ENCODE results near the gene HTR3D. TPM values are rescaled to one million over a fixed set of nuclear protein-coding genes. Genes with fewer than 3 reads are reported as not detected.

HTR3D gene
- total and polyA plus RNA-seq, 2 of the 4 experiments (the other 2 are of a cell fraction): not detected

GRCh38 chr3:184082465-184082864, 50.9 kb downstream of the HTR3D start:
- Histone ChIP-seq H3K9ac (ENCODE audit: low read depth, low read length) (no peak overlapping the region), H2BK5ac (ENCODE audit: low read depth, low read length, poor library complexity, severe bottlenecking) (no peak overlapping the region), H3K4me2 (ENCODE audit: low read depth, low read length) (no peak overlapping the region), H3K56ac (ENCODE audit: extremely low read depth, insufficient read depth, low read length) (no peak overlapping the region), H2AK9ac (replicated peaks; ENCODE audit: low read depth, low read length, poor library complexity) (no peak overlapping the region), H2AFZ (replicated peaks; ENCODE audit: low read length, poor library complexity) (no peak overlapping the region), H2BK20ac (ENCODE audit: low read depth, low read length) (no peak overlapping the region), H3K23ac (ENCODE audit: low read depth, low read length) (no peak overlapping the region), H4K5ac (ENCODE audit: low read depth, low read length) (no peak overlapping the region), H4K8ac (ENCODE audit: low read depth in 2 of 2, low read length in 2 of 2) (no peak overlapping the region), H3K18ac (ENCODE audit: low read depth, low read length) (no peak overlapping the region), H3K9me3 (ENCODE audit: control insufficient read depth, insufficient read depth, low read length) (peaks cover 6% of the 10 kb centered on the region), H2AK5ac (ENCODE audit: low read depth, low read length) (no peak overlapping the region), H3K4me3 (ENCODE audit: insufficient read depth, low read depth, low read length) (no peak overlapping the region), H4K91ac (ENCODE audit: insufficient read depth, low read depth, low read length) (no peak overlapping the region), H3K36me3 (ENCODE audit: control insufficient read depth, insufficient read depth, low read length) (no peaks in the 10 kb centered on the region), H2BK15ac (ENCODE audit: low read depth, low read length) (no peak overlapping the region), H3K4ac (ENCODE audit: low read depth, low read length) (no peak overlapping the region), H3K79me1 (ENCODE audit: low read depth in 1 of 2, low read length in 2 of 2) (no peaks in the 10 kb centered on the region), H3K9me1 (ENCODE audit: insufficient read depth, low read length) (no peaks in the 10 kb centered on the region), H3K27me3 (ENCODE audit: control insufficient read depth, insufficient read depth, low read length) (peaks cover 13% of the 10 kb centered on the region), H3K27ac (ENCODE audit: insufficient read depth, low read length) (no peak overlapping the region), H4K20me1 (ENCODE audit: insufficient read depth, low read length) (no peaks in the 10 kb centered on the region), H3K14ac (replicated peaks; ENCODE audit: low read depth, low read length) (no peak overlapping the region), H2BK120ac (ENCODE audit: low read depth, low read length) (no peak overlapping the region), H3K4me1 (ENCODE audit: control insufficient read depth, insufficient read depth, low read length) (no peaks in the 10 kb centered on the region)
- no TSS peak for BruUV-seq (replicated peaks)
- CTCF ChIA-PET: no interaction called here
- intact Hi-C loops (cut with micrococcal nuclease): no loop called here
- ATAC-seq (ENCODE audit: low read depth): no peak
- no peak for DNase-seq
- POLR2A ChIA-PET (ENCODE audit: unreplicated experiment): no interaction called here
- dilution Hi-C loops (cut with HindIII; ENCODE audit: low sequenced_read_pairs, unreplicated experiment): no loop called here
- TF ChIP-seq MXI1 (IDR thresholded peaks at IDR 0.05; ENCODE audit: borderline replicate concordance, low read depth, low read length) (no peak), MAFK (IDR thresholded peaks at IDR 0.05; ENCODE audit: low read depth, low read length) (no peak), SMC3 (IDR thresholded peaks at IDR 0.05; ENCODE audit: low read depth, low read length) (no peak), CEBPB (IDR thresholded peaks at IDR 0.05; ENCODE audit: low read depth, low read length) (no peak), RFX5 (IDR thresholded peaks at IDR 0.05; ENCODE audit: low read depth, low read length) (no peak), BHLHE40 (IDR thresholded peaks at IDR 0.05; ENCODE audit: low read depth, low read length) (no peak), FOS (IDR thresholded peaks at IDR 0.05; ENCODE audit: low read depth, low read length) (no peak), RAD21 (IDR thresholded peaks at IDR 0.05; ENCODE audit: low read length) (no peak), NFE2L2 (IDR thresholded peaks at IDR 0.05; ENCODE audit: low read depth, low read length) (no peak)
- TF ChIP-seq, protein P1, sequence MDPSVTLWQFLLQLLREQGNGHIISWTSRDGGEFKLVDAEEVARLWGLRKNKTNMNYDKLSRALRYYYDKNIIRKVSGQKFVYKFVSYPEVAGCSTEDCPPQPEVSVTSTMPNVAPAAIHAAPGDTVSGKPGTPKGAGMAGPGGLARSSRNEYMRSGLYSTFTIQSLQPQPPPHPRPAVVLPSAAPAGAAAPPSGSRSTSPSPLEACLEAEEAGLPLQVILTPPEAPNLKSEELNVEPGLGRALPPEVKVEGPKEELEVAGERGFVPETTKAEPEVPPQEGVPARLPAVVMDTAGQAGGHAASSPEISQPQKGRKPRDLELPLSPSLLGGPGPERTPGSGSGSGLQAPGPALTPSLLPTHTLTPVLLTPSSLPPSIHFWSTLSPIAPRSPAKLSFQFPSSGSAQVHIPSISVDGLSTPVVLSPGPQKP (IDR thresholded peaks at IDR 0.05; ENCODE audit: borderline replicate concordance, low read depth, low read length): no peak
- TF ChIP-seq, protein P2, sequence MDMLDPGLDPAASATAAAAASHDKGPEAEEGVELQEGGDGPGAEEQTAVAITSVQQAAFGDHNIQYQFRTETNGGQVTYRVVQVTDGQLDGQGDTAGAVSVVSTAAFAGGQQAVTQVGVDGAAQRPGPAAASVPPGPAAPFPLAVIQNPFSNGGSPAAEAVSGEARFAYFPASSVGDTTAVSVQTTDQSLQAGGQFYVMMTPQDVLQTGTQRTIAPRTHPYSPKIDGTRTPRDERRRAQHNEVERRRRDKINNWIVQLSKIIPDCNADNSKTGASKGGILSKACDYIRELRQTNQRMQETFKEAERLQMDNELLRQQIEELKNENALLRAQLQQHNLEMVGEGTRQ (IDR thresholded peaks at IDR 0.05; ENCODE audit: low read depth, low read length): no peak
- in situ Hi-C loops (cut with MboI; ENCODE audit: low sequenced_read_pairs): no loop called here
- WGBS, 2 experiments (ENCODE audit: extremely low coverage in 2 of 2, insufficient read length in 1 of 2): no CpG with 5 or more reads among the region's 2 CpGs
